ENCODE measurements around the gene CLDN17. TPM values are rescaled to one million over a fixed set of nuclear protein-coding genes. Genes with fewer than 3 reads are reported as not detected.

CLDN17 gene
- total and polyA plus RNA-seq, 5 experiments from 2014 or later = not detected

GRCh38 chr21:30166171-30166570 lies 434 bp downstream of the CLDN17 start:
- no peak for DNase-seq
- POLR2A ChIA-PET = no interaction called here

GRCh38 chr21:30164796-30165195 lies 1.8 kb downstream of the CLDN17 start:
- POLR2A ChIA-PET = no interaction called here
- Mint-ChIP-seq H3K27ac (no peak overlapping the region), H3K36me3 (no peaks in the 10 kb centered on the region), H3K4me1 (no peaks in the 10 kb centered on the region), H3K27me3 (peaks cover 0 to 3% (median 2%) of the 10 kb centered on the region in 5 donors), H3K4me3 (no peak overlapping the region), H3K9me3 (peaks cover 0 to 12% (median 2%) of the 10 kb centered on the region in 9 donors)
- ATAC-seq = no peak
- no peak for DNase-seq

More at GRCh38 chr21:30166171-30166570, 434 bp downstream of the CLDN17 start:
- Mint-ChIP-seq H3K4me3 (no peak overlapping the region), H3K9me3 (peaks cover 0 to 24% (median 4%) of the 10 kb centered on the region in 9 donors), H3K27me3 (peaks cover 0 to 15% (median 2%) of the 10 kb centered on the region in 5 donors), H3K27ac (no peak overlapping the region), H3K4me1 (no peaks in the 10 kb centered on the region), H3K36me3 (no peaks in the 10 kb centered on the region)
- ATAC-seq = no peak

GRCh38 chr21:30153697-30154340 lies 12.8 kb downstream of the CLDN17 start:
- H3K27ac Mint-ChIP-seq = no peak overlapping the region

GRCh38 chr21:30152792-30153191 lies 13.8 kb downstream of the CLDN17 start:
- Mint-ChIP-seq H3K4me1 (no peaks in the 10 kb centered on the region), H3K9me3 (peaks cover 0 to 12% (median 0%) of the 10 kb centered on the region in 9 donors), H3K36me3 (no peaks in the 10 kb centered on the region), H3K4me3 (no peak overlapping the region), H3K27ac (no peak overlapping the region), H3K27me3 (peaks cover 0 to 10% (median 2%) of the 10 kb centered on the region in 5 donors)
- POLR2A ChIA-PET = no interaction called here
- ATAC-seq (no peak), DNase-seq (no peak)

More at GRCh38 chr21:30153697-30154340, 12.8 kb downstream of the CLDN17 start:
- POLR2A ChIA-PET = no interaction called here
- ATAC-seq (no peak), DNase-seq (no peak)
- Mint-ChIP-seq H3K4me1 (no peaks in the 10 kb centered on the region), H3K9me3 (peaks cover 0 to 12% (median under 1%) of the 10 kb centered on the region in 9 donors), H3K4me3 (no peak overlapping the region), H3K27me3 (peaks cover 0 to 10% (median 2%) of the 10 kb centered on the region in 5 donors), H3K36me3 (no peaks in the 10 kb centered on the region)

- Mint-ChIP-seq H3K36me3 (no peaks in the 10 kb centered on the region), H3K27ac (no peak overlapping the region), H3K4me1 (no peaks in the 10 kb centered on the region), H3K4me3 (no peak overlapping the region), H3K27me3 (peaks cover 0 to 5% (median 0%) of the 10 kb centered on the region in 5 donors), H3K9me3 (peaks cover 0 to 12% (median 1%) of the 10 kb centered on the region in 9 donors)
- no peak for DNase-seq
- POLR2A ChIA-PET = no interaction called here
- no peak for ATAC-seq
These were observed 17.7 kb downstream of the CLDN17 start for GRCh38 chr21:30148906-30149305.

DNA sequence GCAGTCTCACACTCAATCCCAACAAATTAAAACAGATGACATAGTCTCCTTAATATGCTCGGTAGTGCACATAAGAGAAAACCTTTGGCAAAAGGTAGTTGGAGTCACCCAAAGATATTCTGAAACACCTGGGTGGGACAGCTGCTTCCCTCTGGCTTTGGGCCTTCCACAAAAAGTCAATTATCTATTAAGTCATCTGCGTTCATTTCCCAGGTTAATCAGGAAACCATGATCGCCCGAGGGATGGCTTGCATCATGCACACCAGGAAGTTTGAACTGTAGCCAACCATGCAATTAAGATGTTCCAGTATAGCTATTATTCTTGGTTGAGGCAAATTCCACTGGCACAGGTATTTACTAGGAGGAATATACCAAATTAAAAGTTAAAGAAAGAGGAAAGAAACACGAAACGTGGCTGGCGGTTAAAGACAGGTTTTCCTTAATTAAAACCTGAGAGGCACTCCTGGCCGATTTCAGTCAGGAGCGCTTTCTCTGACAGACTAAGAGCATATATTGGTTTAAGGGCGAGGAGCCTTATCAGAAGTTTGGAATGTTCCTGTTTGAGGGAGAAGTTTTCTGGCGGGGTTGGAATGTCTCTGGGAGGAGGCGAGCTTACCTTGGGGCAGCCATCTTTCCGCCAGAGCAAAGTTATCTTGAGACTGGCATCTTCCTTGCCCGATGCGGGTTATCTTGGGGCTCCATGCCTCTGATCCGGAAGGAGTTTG lies 19.9 kb downstream of the CLDN17 start:
- H3K36me3 Mint-ChIP-seq = no peaks in the 10 kb centered on the region
- H3K4me3 Mint-ChIP-seq = no peak overlapping the region
- DNase-seq (no peak), ATAC-seq (no peak)
- POLR2A ChIA-PET = no interaction called here
- H3K27me3 Mint-ChIP-seq = no peaks in the 10 kb centered on the region
- no peaks in the 10 kb centered on the region for H3K4me1 Mint-ChIP-seq
- H3K27ac Mint-ChIP-seq = no peak overlapping the region
- H3K9me3 Mint-ChIP-seq = peaks cover 0 to 10% (median 1%) of the 10 kb centered on the region in 9 donors

DNA sequence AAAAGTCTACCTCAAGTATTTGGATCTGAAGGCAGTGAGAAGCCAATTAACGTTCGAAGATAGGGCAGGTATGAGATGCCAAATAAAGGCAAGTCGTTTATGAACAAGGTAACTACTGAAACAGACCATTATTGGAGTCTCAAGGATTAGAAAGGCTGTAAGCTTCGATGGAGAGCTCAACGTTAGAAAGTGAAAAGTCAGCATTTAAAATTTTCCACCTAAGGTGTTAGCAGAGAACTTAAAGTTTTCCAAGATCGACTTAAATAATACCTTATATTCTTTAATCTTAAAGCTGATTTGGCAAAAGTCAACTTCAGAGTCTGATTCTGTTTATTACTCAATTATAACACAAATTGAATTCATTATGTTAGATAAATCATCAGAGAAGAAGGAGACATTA lies 28.1 kb downstream of the CLDN17 start:
- H3K4me3 Mint-ChIP-seq = no peak overlapping the region
- H3K27me3 Mint-ChIP-seq = peaks cover 0 to 4% (median 3%) of the 10 kb centered on the region in 5 donors
- H3K9me3 Mint-ChIP-seq = peaks cover 0 to 6% (median 0%) of the 10 kb centered on the region in 9 donors
- no peaks in the 10 kb centered on the region for H3K36me3 Mint-ChIP-seq
- H3K27ac Mint-ChIP-seq = no peak overlapping the region
- ATAC-seq (no peak), DNase-seq (no peak)
- H3K4me1 Mint-ChIP-seq = no peaks in the 10 kb centered on the region
- POLR2A ChIA-PET = no interaction called here

GRCh38 chr21:30129246-30129645 lies 37.4 kb downstream of the CLDN17 start:
- peaks cover 0 to 13% (median 2%) of the 10 kb centered on the region in 5 donors for H3K27me3 Mint-ChIP-seq
- no peak overlapping the region for H3K4me3 Mint-ChIP-seq
- no peaks in the 10 kb centered on the region for H3K36me3 Mint-ChIP-seq
- DNase-seq (no peak), ATAC-seq (no peak)
- H3K27ac Mint-ChIP-seq = no peak overlapping the region
- peaks cover 0 to 10% (median 0%) of the 10 kb centered on the region in 9 donors for H3K9me3 Mint-ChIP-seq
- POLR2A ChIA-PET = no interaction called here
- H3K4me1 Mint-ChIP-seq = no peaks in the 10 kb centered on the region

DNA sequence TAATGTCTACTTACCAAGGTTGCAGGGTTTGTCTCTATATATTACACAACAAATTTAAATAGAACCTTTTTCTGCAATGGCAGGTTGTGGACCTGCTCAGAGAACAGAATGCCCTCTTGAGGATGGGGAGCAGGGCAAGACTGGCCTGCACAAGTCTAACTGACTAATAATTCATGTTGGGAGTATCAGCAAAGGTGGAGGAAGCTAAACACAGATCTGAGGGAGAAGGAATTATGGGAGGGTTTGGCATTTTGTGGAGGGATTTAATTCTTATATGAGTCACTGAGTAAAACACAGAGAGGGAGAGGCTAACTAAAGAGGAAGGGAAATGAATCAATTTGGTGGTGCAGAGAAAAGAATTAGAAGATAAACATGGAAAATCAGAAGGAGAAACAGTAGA lies 40.0 kb downstream of the CLDN17 start:
- POLR2A ChIA-PET = no interaction called here
- H3K4me3 Mint-ChIP-seq = no peak overlapping the region
- no peak overlapping the region for H3K27ac Mint-ChIP-seq
- H3K9me3 Mint-ChIP-seq = peaks cover 0 to 10% (median 0%) of the 10 kb centered on the region in 9 donors
- no peak for DNase-seq
- ATAC-seq = no peak
- H3K4me1 Mint-ChIP-seq = no peaks in the 10 kb centered on the region
- no peaks in the 10 kb centered on the region for H3K36me3 Mint-ChIP-seq
- H3K27me3 Mint-ChIP-seq = peaks cover 0 to 13% (median 2%) of the 10 kb centered on the region in 5 donors

- ATAC-seq = no peak
- Mint-ChIP-seq H3K9me3 (peaks cover 0 to 6% (median 0%) of the 10 kb centered on the region in 9 donors), H3K27ac (no peak overlapping the region), H3K4me3 (no peak overlapping the region), H3K36me3 (no peaks in the 10 kb centered on the region), H3K4me1 (no peaks in the 10 kb centered on the region), H3K27me3 (no peaks in the 10 kb centered on the region)
- POLR2A ChIA-PET = no interaction called here
- DNase-seq = no peak
These were observed 49.0 kb downstream of the CLDN17 start for GRCh38 chr21:30117631-30118030.

DNA sequence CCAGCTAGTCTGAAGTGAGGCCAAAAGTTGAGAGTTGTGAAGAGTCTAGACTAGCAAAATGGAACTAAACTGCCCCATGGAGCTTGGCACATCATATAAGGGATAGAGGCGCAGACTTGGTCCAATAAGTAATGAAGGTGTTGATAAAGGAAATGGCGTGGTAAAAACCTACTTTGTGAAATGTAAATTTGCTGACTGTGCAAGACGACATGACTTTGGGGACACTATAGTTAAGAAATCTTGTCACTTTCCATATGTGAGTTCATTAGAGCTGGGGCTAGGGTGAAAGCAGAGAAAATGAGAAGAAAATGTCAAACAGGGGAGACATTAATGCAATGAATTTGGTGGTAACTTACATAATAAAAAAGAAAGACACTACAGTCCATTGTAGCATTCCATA lies 50.1 kb downstream of the CLDN17 start:
- POLR2A ChIA-PET = no interaction called here
- no peaks in the 10 kb centered on the region for H3K36me3 Mint-ChIP-seq
- no peak for DNase-seq
- H3K4me3 Mint-ChIP-seq = no peak overlapping the region
- no peak overlapping the region for H3K27ac Mint-ChIP-seq
- H3K27me3 Mint-ChIP-seq = no peaks in the 10 kb centered on the region
- H3K9me3 Mint-ChIP-seq = peaks cover 0 to 11% (median 0%) of the 10 kb centered on the region in 9 donors
- ATAC-seq = no peak
- no peaks in the 10 kb centered on the region for H3K4me1 Mint-ChIP-seq
